Fibroblast of pulmonary artery (primary cell): ENCODE results near the gene IFNK.
A peak's percentile ranks its signal among the peaks of the same experiment; 100 is the strongest.

Source experiments
- DNase-seq: peaks from one replicate; pipeline ENCODE4 v3.0.0-alpha.2; 2010; ENCODE audit warnings: low read depth
- H3K4me3 ChIP-seq: replicated peaks from 2 replicates; pipeline ENCODE4 v1.5.1; 2011; ENCODE audit warnings: low read depth, mild to moderate bottlenecking, control low read depth, low read length, moderate library complexity
- TF ChIP-seq, protein P1 (sequence below): IDR thresholded peaks from 2 replicates; pipeline ENCODE4 v1.5.1; 2011; ENCODE audit warnings: mild to moderate bottlenecking, control low read depth, low read length, inconsistent platforms; ENCODE audit errors: missing control alignments

Gene IFNK

GRCh38 chr9:27519466-27520465, 4.3 kb upstream of the IFNK start:
- TF ChIP-seq, protein P1, sequence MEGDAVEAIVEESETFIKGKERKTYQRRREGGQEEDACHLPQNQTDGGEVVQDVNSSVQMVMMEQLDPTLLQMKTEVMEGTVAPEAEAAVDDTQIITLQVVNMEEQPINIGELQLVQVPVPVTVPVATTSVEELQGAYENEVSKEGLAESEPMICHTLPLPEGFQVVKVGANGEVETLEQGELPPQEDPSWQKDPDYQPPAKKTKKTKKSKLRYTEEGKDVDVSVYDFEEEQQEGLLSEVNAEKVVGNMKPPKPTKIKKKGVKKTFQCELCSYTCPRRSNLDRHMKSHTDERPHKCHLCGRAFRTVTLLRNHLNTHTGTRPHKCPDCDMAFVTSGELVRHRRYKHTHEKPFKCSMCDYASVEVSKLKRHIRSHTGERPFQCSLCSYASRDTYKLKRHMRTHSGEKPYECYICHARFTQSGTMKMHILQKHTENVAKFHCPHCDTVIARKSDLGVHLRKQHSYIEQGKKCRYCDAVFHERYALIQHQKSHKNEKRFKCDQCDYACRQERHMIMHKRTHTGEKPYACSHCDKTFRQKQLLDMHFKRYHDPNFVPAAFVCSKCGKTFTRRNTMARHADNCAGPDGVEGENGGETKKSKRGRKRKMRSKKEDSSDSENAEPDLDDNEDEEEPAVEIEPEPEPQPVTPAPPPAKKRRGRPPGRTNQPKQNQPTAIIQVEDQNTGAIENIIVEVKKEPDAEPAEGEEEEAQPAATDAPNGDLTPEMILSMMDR = no peak
- no peak for DNase-seq
- H3K4me3 ChIP-seq = no peak overlapping the region

DNA sequence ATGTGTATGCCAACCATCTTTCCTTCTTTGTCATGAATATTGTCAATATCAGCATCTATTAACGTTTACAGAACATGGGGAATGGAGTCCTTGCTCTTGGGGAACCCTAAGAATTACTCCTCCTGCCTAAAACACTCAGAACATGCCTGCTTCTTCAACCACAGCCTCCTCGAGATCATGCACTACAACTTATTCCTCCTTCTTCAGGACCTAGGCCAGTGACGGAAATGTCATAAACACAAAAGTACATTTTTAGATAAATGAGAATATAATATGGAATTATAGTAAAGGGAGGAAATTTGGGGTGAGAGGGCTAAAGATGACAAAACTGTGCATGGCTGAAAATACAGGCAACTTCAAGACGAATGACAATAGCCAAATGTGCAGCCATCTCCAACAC, 3.1 kb upstream of the IFNK start:
- TF ChIP-seq, protein P1 = no peak
- DNase-seq = no peak
- no peak overlapping the region for H3K4me3 ChIP-seq

DNA sequence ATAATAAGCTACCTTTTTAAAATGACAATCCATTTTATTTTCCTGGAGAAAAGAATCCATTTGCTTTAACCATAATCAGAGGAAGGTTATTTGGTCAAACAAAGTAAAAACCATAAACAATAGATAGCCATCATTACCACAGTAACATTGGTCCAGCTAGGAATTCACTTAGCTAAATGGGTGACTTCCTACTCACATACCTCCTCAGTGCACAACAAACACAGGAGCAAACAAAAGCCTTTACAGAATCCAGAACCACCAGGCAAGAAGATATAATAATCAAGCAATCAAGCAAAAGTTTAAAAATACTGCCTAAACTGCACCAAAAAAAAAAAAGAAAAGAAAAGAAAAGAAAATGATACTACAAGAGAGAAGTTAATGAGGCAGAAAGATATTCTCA, 949 bp upstream of the IFNK start:
- DNase-seq = no peak
- H3K4me3 ChIP-seq = no peak overlapping the region
- TF ChIP-seq, protein P1 = no peak

GRCh38 chr9:27527702-27528075, 3.6 kb downstream of the IFNK start:
- TF ChIP-seq, protein P1 = no peak
- peak overlapping the region; percentile 52 for H3K4me3 ChIP-seq

DNA sequence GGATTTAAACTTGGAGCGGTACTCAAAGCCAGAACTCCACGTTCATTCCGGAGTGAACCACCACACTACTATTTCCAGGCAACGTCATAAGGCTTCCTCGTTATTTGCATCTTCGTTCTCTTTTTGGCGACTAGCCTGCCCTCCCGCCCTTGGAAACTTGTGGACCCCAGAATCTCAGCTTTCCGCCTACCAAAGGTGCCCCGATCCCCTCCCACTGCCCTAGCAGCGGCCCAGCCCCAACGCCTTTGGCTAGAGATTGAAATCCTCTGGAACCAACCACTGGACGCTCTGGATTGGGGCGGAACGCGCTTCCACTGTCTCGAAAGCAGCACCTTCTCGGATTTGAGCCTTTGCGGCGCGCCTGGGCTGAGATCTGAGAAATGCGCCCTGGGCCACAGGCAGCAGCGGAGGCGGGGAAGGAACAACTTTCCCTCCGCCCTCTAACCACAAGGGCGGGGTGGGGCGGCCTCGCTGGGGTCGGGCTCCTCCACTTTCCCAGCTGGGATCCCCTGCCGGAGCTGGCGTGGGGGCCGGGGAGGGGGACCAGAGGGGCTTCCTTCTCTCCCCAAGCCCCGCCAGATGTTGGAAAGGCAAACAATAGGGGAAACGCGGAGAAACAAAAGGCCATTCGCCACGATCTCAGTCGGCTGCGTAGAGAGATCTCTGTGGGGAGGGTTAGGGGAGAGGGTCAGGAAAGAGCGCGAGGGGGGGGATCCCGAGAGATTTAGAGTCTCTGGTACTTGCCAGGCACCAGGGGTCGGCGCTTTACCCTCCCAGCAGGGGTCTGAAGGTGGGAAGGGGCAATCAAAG, 4.2 kb downstream of the IFNK start:
- peak; percentile 60 for DNase-seq
- H3K4me3 ChIP-seq = peak overlapping the region; percentile 52
- TF ChIP-seq, protein P1 = no peak

More at GRCh38 chr9:27527702-27528075, 3.6 kb downstream of the IFNK start:
- no peak for DNase-seq

GRCh38 chr9:27528886-27529315, 4.8 kb downstream of the IFNK start:
- peak overlapping the region; percentile 52 for H3K4me3 ChIP-seq
- DNase-seq = peak; percentile 11
- TF ChIP-seq, protein P1 = no peak
